ENCODE data around the gene AP1B1. TPM values are rescaled to one million over a fixed set of nuclear protein-coding genes. Genes with fewer than 3 reads are reported as not detected.

The AP1B1 gene
- polyA plus RNA-seq, 2 of the 4 experiments (the other 2 are of a cell fraction) = 22.5 to 27.0 TPM

- Histone ChIP-seq H3K4me3 (no peak overlapping the region), H3K27ac (no peak overlapping the region), H3K4me2 (no peak overlapping the region), H3K4me1 (peaks cover 8% of the 10 kb centered on the region; the same call in 1 of the 3 replicates), H3K9me3 (no peaks in the 10 kb centered on the region)
- ATAC-seq (no peak), DNase-seq (ENCODE audit: low read depth in 1 of 2, low spot score in 1 of 2) (no peak), FAIRE-seq (no peak)
- WGBS (ENCODE audit: missing lambda C conversion rate) = 90% methylated on average over 18 of the region's 18 CpGs
- ChIA-PET CTCF (interaction anchor here (1.5 to 5.7 kb wide), 2 partner anchors 10 to 47 kb away, joined by 3 to 33 read pairs; no protein-coding TSS in a partner anchor), POLR2A (no interaction called here)
- TF ChIP-seq TP53 (CRISPR knock-in tag; IDR thresholded peaks at IDR 0.05) = no peak
- TF ChIP-seq EHMT2 (IDR thresholded peaks at IDR 0.05; ENCODE audit: low read depth) = no peak
- TF ChIP-seq ZSCAN20 (CRISPR knock-in tag; IDR thresholded peaks at IDR 0.05) = no peak
- no peak for TF ChIP-seq HMGXB4 (CRISPR knock-in tag; IDR thresholded peaks at IDR 0.05; ENCODE audit: borderline replicate concordance)
- no peak for TF ChIP-seq EHF (CRISPR knock-in tag; IDR thresholded peaks at IDR 0.05)
- TF ChIP-seq RFX5 (IDR thresholded peaks at IDR 0.05) = no peak
Observed at GRCh38 chr22:29348956-29349355, 39.4 kb downstream of the AP1B1 start.

- peaks cover 8% of the 10 kb centered on the region; the same call in 1 of the 3 replicates for H3K4me1 ChIP-seq
- H3K4me3 ChIP-seq = no peak overlapping the region
- no peak overlapping the region for H3K4me2 ChIP-seq
- no peaks in the 10 kb centered on the region for H3K9me3 ChIP-seq
- FAIRE-seq = no peak
- H3K27ac ChIP-seq = no peak overlapping the region
- WGBS (ENCODE audit: missing lambda C conversion rate) = 83% methylated on average over 2 of the region's 2 CpGs
- TF ChIP-seq HOXA7 (CRISPR knock-in tag; IDR thresholded peaks at IDR 0.05) = no peak
- TF ChIP-seq ATOH8 (CRISPR knock-in tag; IDR thresholded peaks at IDR 0.05; ENCODE audit: low read depth) = no peak
- no peak for TF ChIP-seq ELK1 (IDR thresholded peaks at IDR 0.05; ENCODE audit: low read depth, low read length)
- no peak for TF ChIP-seq ZFP36 (IDR thresholded peaks at IDR 0.05; ENCODE audit: borderline replicate concordance, partially characterized antibody)
- no peak for TF ChIP-seq MAX (IDR thresholded peaks at IDR 0.05)
- no peak for TF ChIP-seq PBX3 (IDR thresholded peaks at IDR 0.05)
- no peak for TF ChIP-seq MAFK (IDR thresholded peaks at IDR 0.05; ENCODE audit: partially characterized antibody)
- no peak for TF ChIP-seq GATA3 (IDR thresholded peaks at IDR 0.05; ENCODE audit: borderline replicate concordance)
- TF ChIP-seq RFX5 (IDR thresholded peaks at IDR 0.05) = no peak
- no peak for TF ChIP-seq EHF (CRISPR knock-in tag; IDR thresholded peaks at IDR 0.05)
- TF ChIP-seq CHD2 (IDR thresholded peaks at IDR 0.05; ENCODE audit: low read length, partially characterized antibody) = no peak
- TF ChIP-seq FOSL2 (IDR thresholded peaks at IDR 0.05) = no peak
- no peak for TF ChIP-seq FOSL2 (CRISPR knock-in tag; IDR thresholded peaks at IDR 0.05)
- POLR2A ChIA-PET = no interaction called here
- no peak for ATAC-seq
- no peak for DNase-seq (ENCODE audit: low read depth in 1 of 2, low spot score in 1 of 2)
- CTCF ChIA-PET = interaction anchor here (1.5 to 5.7 kb wide), 3 partner anchors 11 to 46 kb away, joined by 3 to 33 read pairs (median 7); partner anchors contain the start of gene GAS2L1
Observed at GRCh38 chr22:29348041-29348440, 40.3 kb downstream of the AP1B1 start.

- TF ChIP-seq RFX5 (IDR thresholded peaks at IDR 0.05) = no peak
- TF ChIP-seq PBX3 (IDR thresholded peaks at IDR 0.05) = no peak
- no peak for TF ChIP-seq POLR2AphosphoS2 (conservative IDR thresholded peaks at IDR 0.05; ENCODE audit: low read length)
- TF ChIP-seq EHMT2 (IDR thresholded peaks at IDR 0.05; ENCODE audit: low read depth) = no peak
- no peak for TF ChIP-seq TP53 (CRISPR knock-in tag; IDR thresholded peaks at IDR 0.05)
- no peak for TF ChIP-seq ATOH8 (CRISPR knock-in tag; IDR thresholded peaks at IDR 0.05; ENCODE audit: low read depth)
- no peak for TF ChIP-seq BCL3 (IDR thresholded peaks at IDR 0.05)
- TF ChIP-seq FOSB (CRISPR knock-in tag; IDR thresholded peaks at IDR 0.05) = no peak
- TF ChIP-seq ZFP36 (IDR thresholded peaks at IDR 0.05; ENCODE audit: borderline replicate concordance, partially characterized antibody) = no peak
- no peak for TF ChIP-seq CBX2 (IDR thresholded peaks at IDR 0.05; ENCODE audit: borderline replicate concordance, low read depth)
- TF ChIP-seq HOXA7 (CRISPR knock-in tag; IDR thresholded peaks at IDR 0.05) = no peak
- TF ChIP-seq SMC3 (IDR thresholded peaks at IDR 0.05) = no peak
- TF ChIP-seq ZSCAN20 (CRISPR knock-in tag; IDR thresholded peaks at IDR 0.05) = no peak
- TF ChIP-seq RARB (CRISPR knock-in tag; IDR thresholded peaks at IDR 0.05) = no peak
- no peak for TF ChIP-seq SREBF2 (IDR thresholded peaks at IDR 0.05)
- ATAC-seq (no peak), FAIRE-seq (no peak), DNase-seq (ENCODE audit: low read depth in 1 of 2, low spot score in 1 of 2) (no peak)
- no peaks in the 10 kb centered on the region for H3K9me3 ChIP-seq
- no peak overlapping the region for H3K4me3 ChIP-seq
- POLR2A ChIA-PET = no interaction called here
- CTCF ChIA-PET = interaction anchor here (0.7 to 5.7 kb wide), 3 partner anchors 12 to 40 kb away, joined by 3 to 33 read pairs (median 7); partner anchors contain the start of gene GAS2L1
- H3K4me2 ChIP-seq = no peak overlapping the region
- WGBS (ENCODE audit: missing lambda C conversion rate) = 90% methylated on average over 4 of the region's 4 CpGs
- peaks cover 8% of the 10 kb centered on the region; the same call in 1 of the 3 replicates for H3K4me1 ChIP-seq
- H3K27ac ChIP-seq = no peak overlapping the region
Observed at GRCh38 chr22:29346659-29347058, 41.7 kb downstream of the AP1B1 start.

All from A549 (cell line).